ENCODE measurements around the gene TSPAN16. TPM values are rescaled to one million over a fixed set of nuclear protein-coding genes. Genes with fewer than 3 reads are reported as not detected.

Gene TSPAN16
- total RNA-seq, 1 experiment from 2014 or later, result not detected

DNA sequence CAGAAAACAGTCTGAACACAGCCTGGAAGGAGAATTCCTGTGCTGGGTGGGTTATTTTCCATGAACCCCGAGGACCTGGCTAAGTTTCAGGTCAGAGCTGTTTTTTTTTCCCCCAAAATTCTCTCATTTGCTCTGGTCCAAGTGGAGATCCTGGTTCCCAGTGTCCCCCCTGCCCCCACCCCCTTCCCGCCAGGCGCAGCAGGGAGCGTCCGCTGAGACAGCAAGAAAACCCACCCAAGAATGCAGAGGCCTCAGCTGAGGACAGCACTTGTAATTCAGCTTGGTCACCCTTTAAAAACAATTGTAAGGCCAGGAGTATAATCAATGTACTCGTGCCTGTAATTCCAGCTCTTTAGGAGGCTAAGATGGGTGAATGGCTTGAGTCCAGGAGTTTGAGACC lies 11.4 kb upstream of the TSPAN16 start:
- no peak overlapping the region for H3K27ac Mint-ChIP-seq
- H3K4ac ChIP-seq (ENCODE audit: low read depth, low read length), result no peak overlapping the region
- H3K4me1 ChIP-seq (ENCODE audit: insufficient read depth, low read length), result no peaks in the 10 kb centered on the region
- H2BK12ac ChIP-seq (ENCODE audit: insufficient read length, low read depth, low read length), result no peak overlapping the region
- no peak overlapping the region for H3K4me3 Mint-ChIP-seq
- H3K79me2 ChIP-seq (ENCODE audit: insufficient read depth, low read length), result no peaks in the 10 kb centered on the region
- no peak overlapping the region for H2AFZ ChIP-seq (ENCODE audit: low read length)
- no peaks in the 10 kb centered on the region for H3K9me3 ChIP-seq (ENCODE audit: control insufficient read depth, low read depth, low read length)
- no CpG with 5 or more reads among the region's 6 CpGs for WGBS (ENCODE audit: extremely low coverage, insufficient read length, low lambda C conversion rate)
- H3K79me1 ChIP-seq (ENCODE audit: insufficient read depth, low read depth, low read length, poor library complexity, severe bottlenecking), result no peaks in the 10 kb centered on the region
- no peak overlapping the region for H3K14ac ChIP-seq (ENCODE audit: insufficient read depth, low read length)
- no peak overlapping the region for H4K5ac ChIP-seq (ENCODE audit: insufficient read length, low read depth, low read length)
- H2AK5ac ChIP-seq (ENCODE audit: insufficient read length, low read length), result no peak overlapping the region
- no peak overlapping the region for H4K91ac ChIP-seq (ENCODE audit: insufficient read length, low read depth, low read length)
- H2BK20ac ChIP-seq (ENCODE audit: low read depth, low read length, poor library complexity, severe bottlenecking), result no peak overlapping the region
- no peak overlapping the region for H3K27ac ChIP-seq (ENCODE audit: insufficient read length, low read depth, low read length)
- H2BK5ac ChIP-seq (ENCODE audit: insufficient read length, low read length), result no peak overlapping the region
- no peak overlapping the region for H3K56ac ChIP-seq (ENCODE audit: insufficient read length, low read depth, low read length)
- no peak overlapping the region for H3K23ac ChIP-seq (ENCODE audit: insufficient read length, low read depth, low read length)
- H2BK15ac ChIP-seq (ENCODE audit: low read depth, low read length), result no peak overlapping the region
- H3K27me3 Mint-ChIP-seq (ENCODE audit: low read depth), result peaks cover 3% of the 10 kb centered on the region
- H4K8ac ChIP-seq (replicated peaks; ENCODE audit: insufficient read length, low read depth, low read length), result no peak overlapping the region
- H3K9ac ChIP-seq (ENCODE audit: extremely low read depth, insufficient read length, low read length), result no peak overlapping the region
- H3K18ac ChIP-seq (ENCODE audit: insufficient read length, low read depth, low read length), result no peak overlapping the region
- DNase-seq, result no peak
- peaks cover 3 to 5% of the 10 kb centered on the region in 2 experiments for H3K4me1 Mint-ChIP-seq
- H3T11ph ChIP-seq (ENCODE audit: low read length), result no peak overlapping the region
- H4K20me1 ChIP-seq (ENCODE audit: control insufficient read depth, insufficient read depth, insufficient read length), result no peaks in the 10 kb centered on the region
- no peaks in the 10 kb centered on the region; a peak in 1 of 7 replicates for H3K36me3 Mint-ChIP-seq (ENCODE audit: insufficient read depth in 1 of 3, low read depth in 3 of 3)
- H3K9me3 Mint-ChIP-seq, result peaks cover 2% of the 10 kb centered on the region in 2 experiments; a peak in 3 of 5 replicates
- no peaks in the 10 kb centered on the region for H3K23me2 ChIP-seq (ENCODE audit: insufficient read length, low read depth, low read length, poor library complexity, severe bottlenecking)
- TF ChIP-seq CTCF (conservative IDR thresholded peaks at IDR 0.05), result no peak
- H3K27me3 ChIP-seq (ENCODE audit: insufficient read depth, low read length), result no peaks in the 10 kb centered on the region
- H2BK120ac ChIP-seq (ENCODE audit: low read depth, low read length, poor library complexity, severe bottlenecking), result no peak overlapping the region
- H3K4me2 ChIP-seq (ENCODE audit: insufficient read depth, insufficient read length, low read length), result no peak overlapping the region

Measured in H9 (cell line).